Sigmoid colon (tissue), 4 donors: ENCODE results near the gene AK5.

Experiments
- EP300 ChIP-seq, 4 donors: sonication (generic); formaldehyde crosslinking; IDR thresholded peaks; one replicate each; pipeline ENCODE4 v1.6.1; 2017; ENCODE audit warnings: antibody characterized with exemption in 4 of 4
- POLR2A ChIP-seq, 2 donors: fragments of 450-650 bp; IDR thresholded peaks; one replicate each; pipeline ENCODE4 v1.6.1; 2016; ENCODE audit warnings: antibody characterized with exemption in 2 of 2, mild to moderate bottlenecking in 2 of 2, moderate library complexity in 2 of 2
- POLR2AphosphoS5 ChIP-seq, 4 donors: sonication (generic); formaldehyde crosslinking; IDR thresholded peaks; one replicate each; pipeline ENCODE4 v1.6.1; 2017; ENCODE audit warnings: antibody characterized with exemption in 4 of 4
- TF ChIP-seq, protein P1 (sequence below), 4 experiments: fragments of 450-650 bp in 3 of 4; fragments of 200-600 bp in 1 of 4; IDR thresholded peaks; one replicate each; pipeline ENCODE4 v1.5.1; 2016 to 2019; ENCODE audit warnings: antibody characterized with exemption in 4 of 4, mild to moderate bottlenecking in 3 of 4, moderate library complexity in 2 of 4

- TF ChIP-seq, protein P1, sequence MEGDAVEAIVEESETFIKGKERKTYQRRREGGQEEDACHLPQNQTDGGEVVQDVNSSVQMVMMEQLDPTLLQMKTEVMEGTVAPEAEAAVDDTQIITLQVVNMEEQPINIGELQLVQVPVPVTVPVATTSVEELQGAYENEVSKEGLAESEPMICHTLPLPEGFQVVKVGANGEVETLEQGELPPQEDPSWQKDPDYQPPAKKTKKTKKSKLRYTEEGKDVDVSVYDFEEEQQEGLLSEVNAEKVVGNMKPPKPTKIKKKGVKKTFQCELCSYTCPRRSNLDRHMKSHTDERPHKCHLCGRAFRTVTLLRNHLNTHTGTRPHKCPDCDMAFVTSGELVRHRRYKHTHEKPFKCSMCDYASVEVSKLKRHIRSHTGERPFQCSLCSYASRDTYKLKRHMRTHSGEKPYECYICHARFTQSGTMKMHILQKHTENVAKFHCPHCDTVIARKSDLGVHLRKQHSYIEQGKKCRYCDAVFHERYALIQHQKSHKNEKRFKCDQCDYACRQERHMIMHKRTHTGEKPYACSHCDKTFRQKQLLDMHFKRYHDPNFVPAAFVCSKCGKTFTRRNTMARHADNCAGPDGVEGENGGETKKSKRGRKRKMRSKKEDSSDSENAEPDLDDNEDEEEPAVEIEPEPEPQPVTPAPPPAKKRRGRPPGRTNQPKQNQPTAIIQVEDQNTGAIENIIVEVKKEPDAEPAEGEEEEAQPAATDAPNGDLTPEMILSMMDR (IDR thresholded peaks at IDR 0.05), result no peak
- no peak for TF ChIP-seq POLR2AphosphoS5 (IDR thresholded peaks at IDR 0.05)
- no peak for TF ChIP-seq POLR2A (IDR thresholded peaks at IDR 0.05)
- TF ChIP-seq EP300 (IDR thresholded peaks at IDR 0.05), result no peak
These were observed 100.5 kb downstream of the AK5 start for GRCh38 chr1:77382366-77382765.
